GM21390 (cell line): ENCODE results near the gene C19orf25.

ENCODE experiments used
- ATAC-seq: cut with Tn5 transposase; IDR thresholded peaks from one replicate; pipeline ENCODE4 v1.9.1; 2021; ENCODE audit not compliant: unreplicated experiment

C19orf25 gene

GRCh38 chr19:1496714-1497577, 17.9 kb upstream of the C19orf25 start:
- no peak for ATAC-seq

GRCh38 chr19:1495799-1496713, 17.0 kb upstream of the C19orf25 start:
- no peak for ATAC-seq

- ATAC-seq, result no peak
Observed at GRCh38 chr19:1495051-1495798, 16.2 kb upstream of the C19orf25 start.

- no peak for ATAC-seq
Observed at GRCh38 chr19:1494115-1494815, 15.2 kb upstream of the C19orf25 start.

- no peak for ATAC-seq
Observed at GRCh38 chr19:1492474-1493006, 13.5 kb upstream of the C19orf25 start.

GRCh38 chr19:1491849-1492170, 12.8 kb upstream of the C19orf25 start:
- no peak for ATAC-seq

GRCh38 chr19:1491114-1491848, 12.3 kb upstream of the C19orf25 start, which contains the start of gene REEP6:
TSS of gene REEP6 (plus strand) at chr19:1491181. CDS start at chr19:1491270, 89 bp downstream.
- no peak for ATAC-seq

- peak; percentile 83 for ATAC-seq
Observed at GRCh38 chr19:1490311-1491113, 11.5 kb upstream of the C19orf25 start, which contains the start of gene PCSK4. TSS of gene PCSK4 (minus strand) at chr19:1490350. CDS start at chr19:1490346, 4 bp downstream.

GRCh38 chr19:1489463-1490310, 10.7 kb upstream of the C19orf25 start:
- no peak for ATAC-seq

- ATAC-seq, result no peak
Observed at GRCh38 chr19:1488282-1488601, 9.2 kb upstream of the C19orf25 start.

- no peak for ATAC-seq
Observed at GRCh38 chr19:1487576-1488281, 8.7 kb upstream of the C19orf25 start.

GRCh38 chr19:1486720-1487575, 7.9 kb upstream of the C19orf25 start:
- no peak for ATAC-seq

GRCh38 chr19:1483979-1484428, 5.0 kb upstream of the C19orf25 start:
- no peak for ATAC-seq

- ATAC-seq, result no peak
Observed at GRCh38 chr19:1483131-1483978, 4.3 kb upstream of the C19orf25 start.

GRCh38 chr19:1482361-1483130, 3.5 kb upstream of the C19orf25 start:
- no peak for ATAC-seq
